ENCODE measurements around the gene SMG1.
"Not testable (repeated sequence)": the region's sequence is repeated elsewhere in the genome, so short reads cannot be mapped to it uniquely, and the experiment has no call there.

DNA sequence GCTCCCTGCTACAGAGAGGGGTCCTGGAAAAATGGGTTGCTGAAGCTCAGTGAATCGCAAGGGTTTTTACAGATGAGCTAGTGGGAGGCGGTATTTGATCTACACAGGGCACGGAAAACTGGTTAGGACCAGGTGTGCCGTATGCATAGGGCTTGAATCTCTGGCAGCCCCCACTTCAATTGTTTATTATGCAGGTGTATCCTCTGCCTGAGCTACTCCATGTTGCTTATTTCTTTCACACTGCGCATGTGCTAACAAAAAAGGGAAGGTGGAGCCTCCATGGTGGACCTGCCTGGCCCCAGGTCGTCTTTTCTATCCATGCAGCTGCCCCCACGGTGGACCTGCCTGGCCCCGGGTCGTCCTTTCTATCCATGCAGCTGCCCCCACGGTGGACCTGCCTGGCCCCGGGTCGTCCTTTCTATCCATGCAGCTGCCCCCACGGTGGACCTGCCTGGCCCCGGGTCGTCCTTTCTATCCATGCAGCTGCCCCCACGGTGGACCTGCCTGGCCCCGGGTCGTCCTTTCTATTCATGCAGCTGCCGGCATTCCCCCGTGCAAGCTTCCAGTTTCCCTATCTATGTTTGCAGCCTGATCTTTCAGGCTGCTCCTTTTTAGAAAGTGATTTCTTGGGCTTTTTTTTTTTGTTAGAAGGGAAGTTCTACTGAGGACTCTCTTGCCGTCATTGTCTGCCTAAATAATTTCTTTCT lies 29.8 kb upstream of the SMG1 start:
- TF ChIP-seq, protein P1, sequence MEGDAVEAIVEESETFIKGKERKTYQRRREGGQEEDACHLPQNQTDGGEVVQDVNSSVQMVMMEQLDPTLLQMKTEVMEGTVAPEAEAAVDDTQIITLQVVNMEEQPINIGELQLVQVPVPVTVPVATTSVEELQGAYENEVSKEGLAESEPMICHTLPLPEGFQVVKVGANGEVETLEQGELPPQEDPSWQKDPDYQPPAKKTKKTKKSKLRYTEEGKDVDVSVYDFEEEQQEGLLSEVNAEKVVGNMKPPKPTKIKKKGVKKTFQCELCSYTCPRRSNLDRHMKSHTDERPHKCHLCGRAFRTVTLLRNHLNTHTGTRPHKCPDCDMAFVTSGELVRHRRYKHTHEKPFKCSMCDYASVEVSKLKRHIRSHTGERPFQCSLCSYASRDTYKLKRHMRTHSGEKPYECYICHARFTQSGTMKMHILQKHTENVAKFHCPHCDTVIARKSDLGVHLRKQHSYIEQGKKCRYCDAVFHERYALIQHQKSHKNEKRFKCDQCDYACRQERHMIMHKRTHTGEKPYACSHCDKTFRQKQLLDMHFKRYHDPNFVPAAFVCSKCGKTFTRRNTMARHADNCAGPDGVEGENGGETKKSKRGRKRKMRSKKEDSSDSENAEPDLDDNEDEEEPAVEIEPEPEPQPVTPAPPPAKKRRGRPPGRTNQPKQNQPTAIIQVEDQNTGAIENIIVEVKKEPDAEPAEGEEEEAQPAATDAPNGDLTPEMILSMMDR (IDR thresholded peaks at IDR 0.05), result not testable (repeated sequence)
- TF ChIP-seq POLR2AphosphoS5 (IDR thresholded peaks at IDR 0.05), result not testable (repeated sequence)
